HG02938 (cell line): ENCODE results near the gene FOLR1.

Experiments used
- ATAC-seq: cut with Tn5 transposase; IDR thresholded peaks from one replicate; pipeline ENCODE4 v1.9.1; 2021; ENCODE audit warnings: mild to moderate bottlenecking, moderate library complexity; ENCODE audit not compliant: unreplicated experiment

Gene FOLR1

DNA sequence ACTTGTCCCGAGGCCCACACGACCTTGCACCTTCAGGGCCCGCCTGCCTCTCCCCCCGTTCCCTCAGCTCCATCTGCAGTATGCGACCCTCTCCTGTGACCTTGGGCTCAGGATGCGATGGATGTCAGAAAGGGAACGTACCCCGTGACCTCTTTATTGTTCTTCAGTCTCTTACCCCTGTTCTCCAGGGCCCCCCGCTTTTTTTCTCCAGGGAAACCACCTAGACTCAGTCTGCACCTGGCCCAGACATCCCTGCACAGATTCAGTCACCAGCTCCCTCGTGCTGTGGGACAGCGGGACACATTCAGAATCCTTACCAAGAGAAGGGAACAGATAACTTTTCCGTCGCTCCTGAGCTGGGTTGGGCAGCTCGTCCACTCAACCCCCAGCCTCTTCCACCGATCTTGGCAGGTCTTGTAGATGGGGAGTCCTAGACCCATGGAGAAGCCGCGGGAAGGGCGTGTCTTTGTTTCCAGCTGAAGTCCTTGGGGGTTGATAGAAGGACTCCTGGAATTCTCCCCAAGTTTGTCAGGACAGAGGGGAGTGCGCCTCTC lies 53.4 kb downstream of the FOLR1 start:
- ATAC-seq: no peak
